Astrocyte (in vitro differentiated cells and primary cell): Measurements from ENCODE around the gene ZNF587.

Experiments used
- EZH2 ChIP-seq: IDR thresholded peaks from 2 replicates; pipeline ENCODE4 v1.6.1; 2012; ENCODE audit warnings: mild to moderate bottlenecking, low read length, inconsistent platforms; ENCODE audit not compliant: insufficient read depth
- TF ChIP-seq, protein P1 (sequence below): IDR thresholded peaks from 2 replicates; pipeline ENCODE4 v1.5.1; 2011; ENCODE audit warnings: low read depth, mild to moderate bottlenecking, inconsistent platforms, low read length, moderate library complexity; ENCODE audit not compliant: insufficient read depth

- TF ChIP-seq, protein P1, sequence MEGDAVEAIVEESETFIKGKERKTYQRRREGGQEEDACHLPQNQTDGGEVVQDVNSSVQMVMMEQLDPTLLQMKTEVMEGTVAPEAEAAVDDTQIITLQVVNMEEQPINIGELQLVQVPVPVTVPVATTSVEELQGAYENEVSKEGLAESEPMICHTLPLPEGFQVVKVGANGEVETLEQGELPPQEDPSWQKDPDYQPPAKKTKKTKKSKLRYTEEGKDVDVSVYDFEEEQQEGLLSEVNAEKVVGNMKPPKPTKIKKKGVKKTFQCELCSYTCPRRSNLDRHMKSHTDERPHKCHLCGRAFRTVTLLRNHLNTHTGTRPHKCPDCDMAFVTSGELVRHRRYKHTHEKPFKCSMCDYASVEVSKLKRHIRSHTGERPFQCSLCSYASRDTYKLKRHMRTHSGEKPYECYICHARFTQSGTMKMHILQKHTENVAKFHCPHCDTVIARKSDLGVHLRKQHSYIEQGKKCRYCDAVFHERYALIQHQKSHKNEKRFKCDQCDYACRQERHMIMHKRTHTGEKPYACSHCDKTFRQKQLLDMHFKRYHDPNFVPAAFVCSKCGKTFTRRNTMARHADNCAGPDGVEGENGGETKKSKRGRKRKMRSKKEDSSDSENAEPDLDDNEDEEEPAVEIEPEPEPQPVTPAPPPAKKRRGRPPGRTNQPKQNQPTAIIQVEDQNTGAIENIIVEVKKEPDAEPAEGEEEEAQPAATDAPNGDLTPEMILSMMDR: no peak
- no peak for TF ChIP-seq EZH2
Observed at GRCh38 chr19:57903618-57904184, 54.0 kb downstream of the ZNF587 start.
